ENCODE data around the gene CABLES2.

- TF ChIP-seq RAD21 (IDR thresholded peaks at IDR 0.05) (no peak), CTCF (IDR thresholded peaks at IDR 0.05; ENCODE audit: low read depth, low read length, missing input control) (no peak), REST (IDR thresholded peaks at IDR 0.05) (no peak), SP1 (IDR thresholded peaks at IDR 0.05) (no peak), HNF4A (conservative IDR thresholded peaks at IDR 0.05) (no peak), YY1 (IDR thresholded peaks at IDR 0.05) (no peak), RXRA (IDR thresholded peaks at IDR 0.05) (no peak), GABPA (IDR thresholded peaks at IDR 0.05 in 1 of 2, conservative IDR thresholded peaks at IDR 0.05 in 1 of 2) (no peak), JUND (IDR thresholded peaks at IDR 0.05) (no peak)
- TF ChIP-seq, protein P1, sequence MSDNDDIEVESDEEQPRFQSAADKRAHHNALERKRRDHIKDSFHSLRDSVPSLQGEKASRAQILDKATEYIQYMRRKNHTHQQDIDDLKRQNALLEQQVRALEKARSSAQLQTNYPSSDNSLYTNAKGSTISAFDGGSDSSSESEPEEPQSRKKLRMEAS (IDR thresholded peaks at IDR 0.05), result no peak
- TF ChIP-seq, protein P2, sequence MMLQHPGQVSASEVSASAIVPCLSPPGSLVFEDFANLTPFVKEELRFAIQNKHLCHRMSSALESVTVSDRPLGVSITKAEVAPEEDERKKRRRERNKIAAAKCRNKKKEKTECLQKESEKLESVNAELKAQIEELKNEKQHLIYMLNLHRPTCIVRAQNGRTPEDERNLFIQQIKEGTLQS (IDR thresholded peaks at IDR 0.05), result no peak
These were observed 6.5 kb downstream of the CABLES2 start for GRCh38 chr20:62400541-62400940.

Measured in liver (tissue), 3 donors.